NCI-H1930 (cell line): Measurements from ENCODE around the gene FAM90A1.
A peak's percentile ranks its signal among the peaks of the same experiment; 100 is the strongest.
"Not testable (repeated sequence)": the region's sequence is repeated elsewhere in the genome, so short reads cannot be mapped to it uniquely, and the experiment has no call there.

Experiments
- DNase-seq, 2 experiments: peaks; one replicate each; lab custom pipeline; 2025; lab: John Stamatoyannopoulos, UW

FAM90A1 gene

DNA sequence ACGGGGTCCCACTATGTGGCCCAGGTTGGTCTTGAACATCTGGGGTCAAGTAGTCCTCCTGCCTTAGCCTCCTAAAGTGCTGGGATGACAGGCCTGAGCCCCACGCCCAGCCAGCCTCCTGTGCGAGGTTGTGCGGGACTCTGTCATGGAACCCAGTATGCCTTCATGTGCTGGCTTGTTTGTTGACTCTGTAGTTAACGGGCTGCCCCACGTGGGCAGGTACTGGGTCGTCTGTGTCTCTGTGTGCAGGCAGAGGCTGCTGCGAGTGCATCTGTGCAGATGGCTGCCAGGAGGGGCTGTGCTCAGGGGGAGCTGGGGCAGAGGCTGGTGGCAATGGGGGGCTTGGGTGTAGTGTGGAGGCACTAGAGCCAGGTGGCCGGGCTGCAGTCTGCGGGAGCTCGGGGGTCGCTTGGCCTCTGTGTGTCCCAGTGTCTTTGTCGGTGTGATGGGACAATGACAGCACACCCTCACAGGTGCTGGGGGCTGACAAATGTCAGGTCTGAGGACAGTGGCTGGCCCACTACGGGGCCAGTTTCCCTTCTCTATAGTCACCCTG lies 6.0 kb upstream of the FAM90A1 start:
- not testable (repeated sequence) for DNase-seq

DNA sequence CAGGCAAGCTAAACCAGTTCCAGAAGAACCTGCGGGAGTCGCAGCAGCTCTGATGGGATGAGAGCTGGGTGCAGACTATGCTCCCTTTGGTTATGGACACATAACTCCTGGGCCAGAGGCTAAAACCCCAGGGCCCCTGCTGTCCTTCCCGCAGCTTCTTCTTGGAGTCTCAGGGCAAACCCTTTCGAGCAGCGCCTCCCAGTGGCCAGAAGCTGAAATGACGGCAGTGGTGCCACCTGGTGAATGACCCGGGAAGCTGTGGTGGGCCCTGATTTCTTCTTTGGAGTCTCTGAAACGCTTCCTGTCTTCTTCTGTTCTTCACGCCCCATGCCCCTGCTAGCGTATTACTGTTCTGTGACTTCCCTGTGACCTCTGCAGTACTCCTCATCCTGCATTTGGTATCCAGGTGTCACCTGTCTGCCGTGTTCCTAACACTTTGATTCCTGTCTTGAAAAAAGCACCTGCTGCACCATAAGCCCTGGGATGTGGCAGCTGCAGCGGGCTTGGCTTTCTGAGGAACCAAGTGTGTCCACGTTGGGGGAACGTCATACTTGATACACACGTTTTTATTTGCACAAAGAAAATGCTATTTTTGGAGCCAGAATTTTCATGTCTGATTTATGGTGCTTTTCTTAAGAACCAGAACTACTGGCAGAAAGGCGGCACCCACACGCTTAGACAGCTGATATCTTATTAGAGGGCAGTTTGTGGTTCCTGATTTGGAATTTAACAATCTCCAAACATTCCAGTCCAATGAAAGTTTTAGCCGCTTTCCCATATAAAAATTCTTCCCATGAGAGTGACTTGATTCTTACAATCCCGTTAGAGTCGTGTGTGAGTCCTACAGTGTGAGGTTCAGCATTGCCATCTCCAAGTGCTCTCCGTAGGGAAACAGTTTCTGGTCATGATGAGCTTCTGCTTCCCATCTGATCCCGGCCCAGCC lies 4.5 kb upstream of the FAM90A1 start:
- DNase-seq: peak in 1 of 2 experiments; percentile 14

DNA sequence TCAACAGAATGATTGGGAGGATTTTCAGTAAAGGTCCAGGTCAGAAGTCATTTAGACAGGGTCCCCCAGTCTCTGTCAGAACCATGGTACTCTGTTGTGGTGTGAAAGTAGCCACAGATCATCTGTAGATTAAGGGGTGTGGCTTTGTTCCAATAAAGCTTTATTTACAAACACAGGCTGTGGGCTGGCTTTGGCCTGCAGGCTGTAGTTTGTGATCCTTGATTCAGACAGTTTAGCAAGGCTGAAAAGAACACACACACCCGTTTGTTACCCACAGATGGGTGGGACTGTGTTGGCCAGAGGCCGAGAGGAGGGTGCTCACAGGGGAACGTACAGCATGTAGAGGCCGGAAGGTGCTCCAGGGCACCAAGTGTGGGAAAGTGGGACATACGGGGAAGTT lies 3.6 kb upstream of the FAM90A1 start:
- not testable (repeated sequence) for DNase-seq

DNA sequence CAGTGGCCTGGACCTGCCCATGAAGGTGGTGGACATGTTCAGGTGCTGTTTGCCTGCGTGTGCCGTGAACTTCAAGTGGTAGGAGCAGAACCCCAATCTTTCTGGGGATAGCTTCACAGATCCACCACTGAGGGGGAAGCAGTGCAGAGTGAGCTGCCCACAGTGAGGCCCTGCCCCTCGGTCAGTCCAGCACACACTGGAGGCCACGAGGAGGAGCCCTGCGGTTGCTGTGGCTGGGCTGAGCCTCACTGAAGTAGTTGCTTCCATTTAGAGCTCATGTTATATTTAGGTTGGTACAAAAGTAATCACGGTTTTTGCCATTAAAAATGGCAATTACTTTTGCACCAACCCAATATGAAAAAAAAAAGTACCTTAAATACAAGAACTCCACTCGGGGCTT lies 2.1 kb upstream of the FAM90A1 start:
- DNase-seq: not testable (repeated sequence)

DNA sequence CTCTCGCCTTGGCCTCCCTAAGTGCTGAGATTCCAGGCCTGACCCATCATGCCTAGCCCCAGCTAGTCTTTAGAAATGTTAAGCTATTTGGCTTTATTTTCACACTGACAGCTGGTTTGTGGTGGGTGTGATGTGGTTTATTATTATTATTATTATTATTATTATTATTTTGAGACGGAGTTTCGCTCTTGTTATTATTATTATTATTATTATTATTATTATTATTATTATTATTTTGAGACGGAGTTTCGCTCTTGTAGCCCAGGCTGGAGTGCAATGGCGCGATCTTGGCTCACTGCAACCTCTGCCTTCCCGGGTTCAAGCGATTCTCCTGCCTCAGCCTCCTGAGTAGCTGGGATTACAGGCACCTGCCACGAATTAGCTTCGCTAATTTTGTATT lies 1.2 kb upstream of the FAM90A1 start:
- DNase-seq: not testable (repeated sequence)

DNA sequence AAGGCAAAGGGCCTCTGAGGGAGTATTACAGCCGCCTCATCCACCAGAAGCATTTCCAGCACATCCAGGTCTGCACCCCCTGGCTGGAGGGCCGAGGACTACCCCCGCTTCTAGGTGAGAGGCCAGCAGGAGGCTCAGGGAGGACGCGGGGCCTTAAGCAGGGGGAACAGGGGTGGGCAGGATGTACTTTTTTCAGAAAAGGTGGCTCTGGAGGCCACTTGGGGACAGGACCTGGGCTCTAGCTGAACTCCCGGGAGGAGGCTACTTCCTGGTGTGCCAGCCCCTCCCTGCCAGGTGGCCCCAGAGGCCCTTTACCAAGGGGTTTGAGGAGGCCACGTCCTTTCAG lies 287 bp upstream of the FAM90A1 start:
- not testable (repeated sequence) for DNase-seq

DNA sequence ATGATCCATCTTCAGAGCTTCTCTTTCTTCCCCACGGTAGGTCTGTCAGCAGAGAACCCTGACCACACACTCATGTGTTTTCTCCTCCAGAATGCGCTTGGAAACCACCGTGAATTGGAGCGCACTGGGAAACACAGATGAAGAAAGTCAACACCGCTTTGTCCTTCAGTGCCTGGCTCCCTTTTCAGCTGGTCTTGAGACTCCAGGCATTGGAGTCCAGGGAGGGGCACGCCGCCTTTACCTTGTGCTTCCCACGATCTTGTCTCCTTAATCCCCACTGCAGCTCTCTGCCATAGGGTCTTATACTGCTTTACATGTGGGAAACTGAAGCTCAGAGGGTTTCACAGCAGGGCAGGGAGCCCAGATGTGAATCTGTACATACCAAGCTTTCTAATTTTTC lies 1.1 kb downstream of the FAM90A1 start:
- DNase-seq: no peak

DNA sequence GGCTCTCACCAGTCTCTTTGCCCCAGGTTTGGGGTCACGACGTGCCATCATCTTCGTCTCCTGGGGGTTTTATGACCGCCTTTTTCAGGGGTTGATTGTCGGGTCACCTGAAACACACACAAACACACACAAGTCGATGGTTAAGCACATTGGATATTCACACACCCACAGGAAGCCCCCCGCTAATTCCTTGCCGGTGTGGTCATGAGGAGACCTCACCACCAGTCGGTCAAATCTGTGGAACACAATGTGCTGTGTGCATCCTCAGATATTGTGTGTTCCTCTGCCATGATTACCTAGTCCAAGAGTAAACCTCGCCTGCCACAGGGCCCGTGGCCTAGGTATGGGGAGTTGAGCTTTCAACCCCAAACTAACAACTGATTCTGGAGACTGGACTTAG lies 2.6 kb downstream of the FAM90A1 start:
- DNase-seq: not testable (repeated sequence)

DNA sequence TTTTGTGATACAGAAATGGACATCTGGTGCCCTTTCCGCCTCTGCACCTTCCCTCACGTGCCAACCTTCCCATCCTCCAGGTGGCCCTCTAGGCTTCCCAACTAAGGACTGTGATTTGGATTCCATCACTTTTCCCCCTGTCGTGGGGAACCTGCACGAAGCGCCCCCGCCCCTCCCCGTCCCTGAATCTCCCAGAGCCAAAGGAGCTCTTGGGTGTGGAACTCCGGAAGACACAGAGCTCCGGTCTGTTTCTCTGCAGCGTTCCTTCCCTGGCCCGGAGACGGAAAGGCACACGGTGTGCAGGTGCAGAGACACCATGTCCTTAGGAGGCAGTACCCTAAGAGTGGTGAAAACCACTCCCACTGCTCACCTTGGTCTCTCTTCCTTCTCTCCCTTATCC lies 3.8 kb downstream of the FAM90A1 start:
- not testable (repeated sequence) for DNase-seq

DNA sequence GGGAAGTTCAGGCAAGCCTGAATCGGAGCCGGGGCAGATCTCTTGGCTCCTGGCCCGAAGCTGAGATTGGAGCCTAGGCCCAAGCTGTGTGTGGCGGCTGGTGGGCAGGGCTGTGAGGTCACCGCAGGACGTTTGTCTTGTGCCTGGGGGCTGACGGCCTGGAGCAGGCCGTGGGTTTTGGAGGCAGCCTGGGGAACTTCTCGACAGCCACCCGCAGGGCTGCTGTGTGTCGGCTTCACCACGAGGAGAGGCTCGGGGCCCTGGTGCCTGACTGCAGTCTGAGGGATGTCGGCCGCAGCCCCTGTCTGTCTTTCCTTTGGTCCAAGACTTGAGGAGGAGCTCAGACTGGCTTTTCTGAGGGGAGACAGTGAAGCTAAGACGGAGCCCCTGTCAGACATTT lies 5.1 kb downstream of the FAM90A1 start:
- not testable (repeated sequence) for DNase-seq

DNA sequence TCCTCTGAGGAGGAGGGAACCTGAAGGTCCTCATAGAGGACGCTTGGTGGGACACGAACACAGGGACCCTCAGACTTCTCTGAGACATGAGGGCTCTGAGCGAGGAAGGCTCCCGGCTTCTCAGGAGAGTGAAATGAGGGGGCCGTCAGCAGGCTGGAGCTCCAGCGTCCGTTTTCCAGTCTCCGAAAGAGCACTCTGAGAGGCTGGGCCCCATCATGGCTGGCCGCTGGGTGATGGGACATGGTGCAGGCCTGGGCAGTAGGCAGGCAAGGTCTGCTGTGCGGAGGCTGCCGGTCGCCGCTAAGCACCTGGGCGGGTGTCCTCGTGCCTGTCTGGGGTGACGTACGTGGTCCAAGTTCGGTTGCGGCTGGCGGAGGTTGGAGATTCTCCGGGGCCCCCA lies 5.6 kb downstream of the FAM90A1 start:
- DNase-seq: not testable (repeated sequence)

DNA sequence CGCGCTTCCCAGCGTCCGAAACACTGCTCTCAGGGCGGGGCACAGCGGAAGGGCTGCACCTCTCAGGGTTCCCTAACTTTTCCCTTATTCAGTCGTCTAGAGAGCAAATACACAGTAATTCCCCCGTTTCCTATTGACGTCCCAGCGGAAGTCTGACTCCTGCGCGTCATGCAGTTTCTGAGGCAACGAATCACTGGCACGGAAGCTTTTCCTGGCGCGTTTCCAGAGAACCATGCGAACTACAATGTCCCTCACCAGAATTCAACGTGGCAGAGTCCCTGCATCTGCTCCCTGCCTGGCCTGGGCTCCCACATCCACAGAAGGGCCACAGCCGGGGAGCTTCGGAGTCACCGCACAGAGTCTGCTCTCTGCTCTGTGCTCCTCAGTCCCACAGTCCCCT lies 6.0 kb downstream of the FAM90A1 start:
- not testable (repeated sequence) for DNase-seq

DNA sequence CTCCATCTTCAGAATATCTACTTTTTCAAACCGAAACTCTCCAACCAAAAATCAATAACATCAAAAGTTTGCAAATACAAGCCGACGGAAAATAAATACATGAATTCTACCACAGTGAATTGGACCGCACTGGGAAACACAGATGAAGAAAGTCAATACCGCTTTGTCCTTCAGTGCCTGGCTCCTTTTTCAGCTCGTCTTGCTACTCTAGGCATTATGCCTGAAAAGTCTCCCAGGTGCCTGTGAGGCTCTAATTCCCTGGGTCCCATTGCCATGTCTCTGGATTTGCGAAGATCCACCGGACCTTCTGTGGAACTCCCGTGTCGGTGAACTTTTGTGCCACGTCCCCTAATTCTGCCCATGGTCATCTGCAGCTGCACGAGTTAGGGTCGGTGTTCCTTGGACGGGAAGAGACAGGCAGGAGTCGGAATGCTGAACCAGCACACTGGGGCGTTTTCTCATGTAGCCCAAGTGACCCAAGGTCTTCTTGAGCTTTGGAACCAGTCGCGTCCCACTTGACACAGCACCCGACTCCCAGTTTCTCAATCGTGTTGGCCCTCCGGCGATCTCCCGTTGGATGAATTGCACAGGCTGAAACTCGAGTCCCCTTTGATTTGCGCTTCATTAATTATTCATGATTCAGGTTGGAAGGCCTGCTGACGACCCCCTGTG lies 8.6 kb downstream of the FAM90A1 start:
- peak; percentile 16 to 22 for DNase-seq

DNA sequence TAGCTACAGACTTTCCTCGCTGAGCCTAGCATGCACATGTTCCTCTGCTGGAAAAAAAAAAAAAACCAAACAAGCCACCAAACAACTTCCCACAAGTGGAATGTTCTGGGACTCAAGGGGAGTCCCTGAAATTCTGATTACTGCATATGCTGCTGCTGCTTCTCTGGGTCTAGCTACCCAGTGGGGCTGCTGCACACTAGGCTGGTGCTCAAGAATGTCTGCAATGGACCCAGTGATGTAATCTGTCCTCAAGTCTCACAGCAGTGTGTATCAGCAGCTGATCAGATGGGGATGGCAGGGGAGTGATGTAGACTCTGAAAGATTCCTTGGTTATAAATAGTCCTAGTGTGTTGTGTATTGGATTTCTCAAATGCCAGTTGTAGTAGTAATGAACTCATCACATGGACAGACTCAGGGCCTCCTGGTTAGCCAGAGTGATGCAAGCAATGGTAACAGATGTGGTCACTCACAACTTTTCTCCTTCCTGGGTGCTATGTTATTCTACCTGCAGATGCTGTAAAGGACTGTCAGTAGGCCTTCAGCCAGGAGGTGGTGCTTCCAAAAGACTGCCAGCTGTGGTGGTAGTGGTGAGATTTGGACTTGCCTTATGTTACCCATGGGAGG lies 29.6 kb downstream of the FAM90A1 start:
- not testable (repeated sequence) for DNase-seq

DNA sequence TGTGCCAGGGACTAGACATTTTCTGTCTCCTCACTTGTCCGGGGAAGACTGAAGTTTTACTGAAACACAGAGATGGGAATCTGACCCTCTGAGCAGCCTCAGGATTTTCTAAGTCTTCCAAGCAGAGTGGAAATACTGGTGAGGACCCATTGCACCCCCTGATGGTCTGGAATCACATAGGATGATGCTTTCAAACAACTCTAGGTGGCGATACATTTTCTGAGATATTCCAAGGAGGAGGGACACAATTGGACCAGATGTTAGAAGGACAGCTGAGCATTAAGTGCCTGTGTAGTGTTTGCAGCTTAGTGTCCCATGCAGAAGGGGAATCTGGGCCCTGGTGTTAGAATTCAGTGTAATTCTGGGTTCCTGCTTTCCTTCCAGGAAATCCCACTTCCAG lies 39.3 kb downstream of the FAM90A1 start:
- DNase-seq: not testable (repeated sequence)

DNA sequence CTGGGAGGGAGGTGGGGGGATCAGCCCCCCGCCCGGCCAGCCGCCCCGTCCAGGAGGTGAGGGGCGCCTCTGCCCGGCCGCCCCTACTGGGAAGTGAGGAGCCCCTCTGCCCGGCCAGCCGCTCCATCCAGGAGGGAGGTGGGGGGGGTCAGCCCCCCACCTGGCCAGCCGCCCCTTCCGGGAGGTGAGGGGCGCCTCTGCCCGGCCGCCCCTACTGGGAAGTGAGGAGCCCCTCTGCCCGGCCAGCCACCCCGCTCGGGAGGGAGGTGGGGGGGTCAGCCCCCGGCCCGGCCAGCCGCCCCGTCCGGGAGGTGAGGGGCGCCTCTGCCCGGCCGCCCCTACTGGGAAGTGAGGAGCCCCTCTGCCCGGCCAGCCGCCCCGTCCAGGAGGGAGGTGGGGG lies 43.2 kb downstream of the FAM90A1 start:
- not testable (repeated sequence) for DNase-seq

DNA sequence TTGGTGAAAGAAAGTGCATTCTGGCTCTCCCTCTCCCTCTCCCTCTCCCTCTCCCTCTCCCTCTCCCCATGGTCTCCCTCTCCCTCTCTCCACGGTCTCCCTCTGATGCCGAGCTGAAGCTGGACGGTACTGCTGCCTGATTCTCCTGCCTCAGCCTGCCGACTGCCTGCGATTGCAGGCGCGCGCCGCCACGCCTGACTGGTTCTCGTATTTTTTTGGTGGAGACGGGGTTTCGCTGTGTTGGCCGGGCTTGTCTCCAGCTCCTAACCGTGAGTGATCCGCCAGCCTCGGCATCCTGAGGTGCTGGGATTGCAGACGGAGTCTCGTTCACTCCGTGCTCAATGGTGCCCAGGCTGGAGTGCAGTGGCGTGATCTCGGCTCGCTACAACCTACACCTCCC lies 44.1 kb downstream of the FAM90A1 start:
- not testable (repeated sequence) for DNase-seq

DNA sequence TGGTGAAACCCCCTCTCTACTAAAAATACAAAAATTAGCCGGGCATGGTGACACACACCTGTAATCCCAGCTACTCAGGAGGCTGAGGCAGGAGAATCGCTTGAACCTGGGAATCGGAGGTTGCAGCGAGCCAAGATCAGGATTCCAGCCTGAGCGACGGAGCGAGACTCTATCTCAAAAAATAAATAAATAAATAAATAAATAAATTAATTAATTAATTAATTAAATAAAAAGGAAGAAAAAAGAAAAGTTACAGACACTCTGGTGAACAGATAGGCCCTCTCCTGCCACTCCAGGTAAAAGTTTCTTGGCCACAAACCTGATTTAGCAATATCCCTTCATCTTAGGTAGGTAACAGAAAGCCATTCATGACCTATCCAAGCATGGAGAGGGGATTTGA lies 44.5 kb downstream of the FAM90A1 start:
- DNase-seq: not testable (repeated sequence)

DNA sequence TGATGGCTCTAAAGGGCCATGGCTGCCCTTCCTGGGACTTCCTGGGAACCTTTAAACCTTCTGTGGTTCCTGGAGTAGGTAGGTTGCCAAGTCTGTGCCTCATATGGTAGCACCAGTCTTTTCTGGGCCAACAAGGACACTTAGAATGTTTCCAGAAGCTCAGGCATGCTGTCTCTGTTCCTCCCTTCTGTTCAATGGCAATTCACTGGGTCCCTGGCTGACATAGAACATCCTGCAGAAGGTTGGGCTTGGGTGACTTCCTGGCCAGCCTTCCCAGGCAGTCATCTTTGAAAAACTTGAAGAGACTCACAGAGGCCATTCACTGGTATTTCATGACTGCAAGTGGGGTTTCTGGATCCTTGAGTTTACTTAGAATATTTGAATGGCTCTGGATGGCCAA lies 46.1 kb downstream of the FAM90A1 start:
- DNase-seq: not testable (repeated sequence)

DNA sequence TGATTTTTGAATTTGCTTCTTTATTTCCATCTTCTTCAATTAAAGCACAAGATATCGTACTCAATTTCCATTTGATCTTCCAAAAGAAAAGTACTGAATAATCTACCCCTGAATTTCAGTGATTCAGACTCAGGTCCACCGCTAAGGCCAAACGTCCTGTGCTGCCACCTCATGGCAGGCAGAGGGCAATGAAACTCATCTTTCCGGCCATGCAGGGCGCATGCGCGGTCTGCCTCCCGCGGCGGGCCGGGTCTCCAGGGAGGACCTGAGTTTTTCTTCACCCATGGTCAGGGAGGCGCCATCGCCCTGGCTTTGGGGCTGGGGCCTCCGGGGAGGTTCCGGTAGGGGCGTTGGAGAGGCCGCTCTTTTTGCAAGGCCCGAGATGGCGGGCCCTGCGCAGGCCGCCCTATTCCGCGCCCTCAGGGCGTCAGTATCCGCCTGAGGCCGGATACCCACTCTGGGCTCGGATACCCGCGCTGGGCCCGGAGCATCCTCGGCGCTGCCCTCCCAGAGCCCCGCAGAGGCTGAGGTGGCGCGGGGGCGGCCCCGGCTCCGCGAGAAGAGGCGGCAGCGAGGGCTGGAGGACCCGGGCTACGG lies 47.3 kb downstream of the FAM90A1 start:
- DNase-seq: peak; percentile 47 to 71

DNA sequence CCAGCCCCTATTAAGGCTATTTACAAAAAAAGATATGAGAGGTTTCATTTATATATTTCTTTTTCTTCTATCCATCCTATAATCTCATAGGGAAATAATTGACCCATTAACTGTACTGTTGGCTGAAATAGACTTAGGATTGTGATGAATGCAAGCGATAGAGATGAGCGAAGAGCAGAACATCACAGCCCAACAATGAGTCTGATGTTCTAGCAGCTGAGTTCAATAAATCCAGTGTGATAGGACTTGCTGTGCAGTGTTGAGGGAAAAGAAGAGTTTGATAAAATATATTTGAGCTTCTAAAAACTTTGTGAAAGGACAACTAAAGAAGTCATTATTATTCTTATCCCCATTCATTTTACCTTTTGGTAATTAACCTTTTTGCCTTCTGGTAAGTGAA lies 54.5 kb downstream of the FAM90A1 start:
- not testable (repeated sequence) for DNase-seq
